Astrocyte (in vitro differentiated cells and primary cell): ENCODE measurements around the gene HIPK2. TPM values are rescaled to one million over a fixed set of nuclear protein-coding genes. Genes with fewer than 3 reads are reported as not detected.

Experiments
- DNase-seq: peaks from one replicate; pipeline ENCODE4 v3.0.0-alpha.2; 2010; ENCODE audit warnings: low read depth
- FAIRE-seq: peaks from 2 replicates; lab custom pipeline; 2011; peaks lifted over from hg19 to GRCh38; lab: Jason Lieb, UNC
- H2AFZ ChIP-seq: 2 replicates; pipeline ENCODE4 v1.6.0; 2012; ENCODE audit warnings: low read depth, low read length, inconsistent platforms
- H3K27ac ChIP-seq: 2 replicates; pipeline ENCODE4 v1.5.1; 2011; ENCODE audit warnings: low read depth, low read length, inconsistent platforms
- H3K27me3 ChIP-seq: 2 replicates; pipeline ENCODE4 v1.6.0; 2011; ENCODE audit warnings: low read length, inconsistent platforms; ENCODE audit not compliant: insufficient read depth
- H3K36me3 ChIP-seq: 2 replicates; pipeline ENCODE4 v1.5.1; 2011; ENCODE audit warnings: low read length, inconsistent platforms; ENCODE audit not compliant: insufficient read depth
- H3K4me1 ChIP-seq: 2 replicates; pipeline ENCODE4 v1.5.1; 2011; ENCODE audit warnings: low read length, inconsistent platforms; ENCODE audit not compliant: insufficient read depth
- H3K4me2 ChIP-seq: 2 replicates; pipeline ENCODE4 v1.6.0; 2012; ENCODE audit warnings: low read length, inconsistent platforms
- H3K4me3 ChIP-seq: 2 replicates; pipeline ENCODE4 v1.5.1; 2011; ENCODE audit warnings: low read depth, mild to moderate bottlenecking, low read length, inconsistent platforms; ENCODE audit not compliant: insufficient read depth
- H3K79me2 ChIP-seq: 2 replicates; pipeline ENCODE4 v1.6.0; 2012; ENCODE audit warnings: mild to moderate bottlenecking, low read length, inconsistent platforms; ENCODE audit not compliant: insufficient read depth
- H3K9ac ChIP-seq: 2 replicates; pipeline ENCODE4 v1.6.0; 2012; ENCODE audit warnings: mild to moderate bottlenecking, low read length, inconsistent platforms
- H3K9me3 ChIP-seq: 2 replicates; pipeline ENCODE4 v1.5.1; 2012; ENCODE audit warnings: low read depth, mild to moderate bottlenecking, low read length, inconsistent platforms; ENCODE audit not compliant: insufficient read depth
- H4K20me1 ChIP-seq: 2 replicates; pipeline ENCODE4 v1.6.0; 2012; ENCODE audit warnings: low read length, inconsistent platforms; ENCODE audit not compliant: insufficient read depth
- H3K27ac Mint-ChIP-seq: one replicate; pipeline ENCODE4 v1.8.0; 2021; ENCODE audit warnings: mild to moderate bottlenecking, mixed read lengths; ENCODE audit not compliant: unreplicated experiment
- H3K27me3 Mint-ChIP-seq: one replicate; pipeline ENCODE4 v1.8.0; 2021; ENCODE audit warnings: low read depth, mixed read lengths; ENCODE audit not compliant: unreplicated experiment
- H3K36me3 Mint-ChIP-seq: one replicate; pipeline ENCODE4 v1.8.0; 2021; ENCODE audit warnings: low read depth, mixed read lengths; ENCODE audit not compliant: unreplicated experiment
- H3K4me1 Mint-ChIP-seq: one replicate; pipeline ENCODE4 v1.8.0; 2021; ENCODE audit warnings: low read depth, mixed read lengths; ENCODE audit not compliant: unreplicated experiment
- H3K4me3 Mint-ChIP-seq: one replicate; pipeline ENCODE4 v1.8.0; 2021; ENCODE audit warnings: mild to moderate bottlenecking, moderate library complexity, mixed read lengths; ENCODE audit not compliant: unreplicated experiment
- H3K9me3 Mint-ChIP-seq: one replicate; pipeline ENCODE4 v1.8.0; 2021; ENCODE audit warnings: mild to moderate bottlenecking, mixed read lengths; ENCODE audit not compliant: unreplicated experiment
- CTCF ChIP-seq: IDR thresholded peaks from 2 replicates; pipeline ENCODE4 v1.5.1; 2011; ENCODE audit warnings: low read depth, mild to moderate bottlenecking, inconsistent platforms, low read length, moderate library complexity; ENCODE audit not compliant: insufficient read depth
- EZH2 ChIP-seq: IDR thresholded peaks from 2 replicates; pipeline ENCODE4 v1.6.1; 2012; ENCODE audit warnings: mild to moderate bottlenecking, low read length, inconsistent platforms; ENCODE audit not compliant: insufficient read depth
- total RNA-seq: library from RNA; stranded (reverse); gene quantifications from 2 replicates; pipeline ENCODE4 v1.2.1, GENCODE V29; 2021

The HIPK2 gene
- total RNA-seq, 1 donor from 2014 or later = 35.8 TPM

- Histone ChIP-seq H3K9me3 (no peaks in the 10 kb centered on the region), H3K27me3 (peaks cover 29% of the 10 kb centered on the region), H3K36me3 (no peaks in the 10 kb centered on the region), H3K4me2 (peak overlapping the region; percentile 68), H3K27ac (no peak overlapping the region), H2AFZ (no peak overlapping the region), H3K4me1 (peaks cover 9% of the 10 kb centered on the region), H4K20me1 (no peaks in the 10 kb centered on the region), H3K4me3 (no peak overlapping the region), H3K9ac (no peak overlapping the region), H3K79me2 (no peaks in the 10 kb centered on the region)
- peaks cover 8% of the 10 kb centered on the region for H3K4me1 Mint-ChIP-seq
- DNase-seq = no peak
- peaks cover 2% of the 10 kb centered on the region for H3K36me3 Mint-ChIP-seq
- no peak for TF ChIP-seq EZH2
- TF ChIP-seq CTCF = no peak
- H3K4me3 Mint-ChIP-seq = no peak overlapping the region
- H3K27ac Mint-ChIP-seq = no peak overlapping the region
- peaks cover 5% of the 10 kb centered on the region for H3K9me3 Mint-ChIP-seq
- FAIRE-seq = no peak
- peaks cover 49% of the 10 kb centered on the region for H3K27me3 Mint-ChIP-seq
Measured at GRCh38 chr7:139522830-139523198, 255.0 kb downstream of the HIPK2 start.

- Histone ChIP-seq H3K4me1 (no peaks in the 10 kb centered on the region), H3K4me2 (no peak overlapping the region), H3K9ac (no peak overlapping the region), H3K27me3 (peaks cover 29% of the 10 kb centered on the region), H3K4me3 (no peak overlapping the region), H3K79me2 (no peaks in the 10 kb centered on the region), H3K9me3 (no peaks in the 10 kb centered on the region), H3K27ac (no peak overlapping the region), H3K36me3 (no peaks in the 10 kb centered on the region), H2AFZ (no peak overlapping the region), H4K20me1 (no peaks in the 10 kb centered on the region)
- no peak for DNase-seq
- Mint-ChIP-seq H3K27ac (no peak overlapping the region), H3K9me3 (peaks cover 5% of the 10 kb centered on the region), H3K36me3 (peaks cover 2% of the 10 kb centered on the region), H3K27me3 (peaks cover 46% of the 10 kb centered on the region), H3K4me1 (peaks cover 1% of the 10 kb centered on the region), H3K4me3 (no peak overlapping the region)
- TF ChIP-seq EZH2 (no peak), CTCF (no peak)
- no peak for FAIRE-seq
Measured at GRCh38 chr7:139521439-139521838, 256.4 kb downstream of the HIPK2 start.

- Mint-ChIP-seq H3K36me3 (no peaks in the 10 kb centered on the region), H3K9me3 (no peaks in the 10 kb centered on the region), H3K4me1 (peaks cover 1% of the 10 kb centered on the region), H3K27ac (no peak overlapping the region), H3K4me3 (no peak overlapping the region), H3K27me3 (peaks cover 26% of the 10 kb centered on the region)
- no peaks in the 10 kb centered on the region for H3K9me3 ChIP-seq
- FAIRE-seq (no peak), DNase-seq (no peak)
- H3K27ac ChIP-seq = no peak overlapping the region
- H3K9ac ChIP-seq = no peak overlapping the region
- TF ChIP-seq CTCF (no peak), EZH2 (no peak)
- H3K79me2 ChIP-seq = no peaks in the 10 kb centered on the region
- no peak overlapping the region for H2AFZ ChIP-seq
- peaks cover 11% of the 10 kb centered on the region for H3K27me3 ChIP-seq
- H4K20me1 ChIP-seq = no peaks in the 10 kb centered on the region
- no peak overlapping the region for H3K4me3 ChIP-seq
- H3K4me1 ChIP-seq = no peaks in the 10 kb centered on the region
- no peaks in the 10 kb centered on the region for H3K36me3 ChIP-seq
- H3K4me2 ChIP-seq = no peak overlapping the region
Measured at GRCh38 chr7:139515266-139515665, 262.5 kb downstream of the HIPK2 start.

Other genes starting within 250 kb of the HIPK2 start
- gene TBXAS1, start 51.3 kb upstream of the HIPK2 start, total RNA-seq = 0.99 and 1.1 TPM in 2 replicates